Measurements from ENCODE around the gene SLC12A7. TPM values are rescaled to one million over a fixed set of nuclear protein-coding genes. Genes with fewer than 3 reads are reported as not detected.
"Not testable (repeated sequence)": the region's sequence is repeated elsewhere in the genome, so short reads cannot be mapped to it uniquely, and the experiment has no call there.

The SLC12A7 gene
- total and polyA plus RNA-seq, 11 donors = 66.3 to 159 (median 128) TPM

GRCh38 chr5:1159341-1159675 lies 47.4 kb upstream of the SLC12A7 start:
- no peak for ATAC-seq
- no peak for DNase-seq
- Histone ChIP-seq H3K9me3 (no peaks in the 10 kb centered on the region), H3K36me3 (no peaks in the 10 kb centered on the region), H3K4me1 (peaks cover 0 to 28% (median 5%) of the 10 kb centered on the region in 12 donors), H3K27ac (no peak overlapping the region), H3K27me3 (peaks cover 17 to 37% (median 24%) of the 10 kb centered on the region in 9 donors), H3K4me3 (no peak overlapping the region)
- TF ChIP-seq CTCF (IDR thresholded peaks at IDR 0.05) (no peak), POLR2A (IDR thresholded peaks at IDR 0.05) (no peak)
- 83 to 87% (median 84%) methylated on average over 11 of the region's 11 CpGs for WGBS, 4 donors
- intact Hi-C loops (cut with DNase I) = no loop called here

GRCh38 chr5:1158647-1159340 lies 46.9 kb upstream of the SLC12A7 start:
- Histone ChIP-seq H3K9me3 (no peaks in the 10 kb centered on the region), H3K4me1 (peaks cover 0 to 28% (median 5%) of the 10 kb centered on the region in 12 donors), H3K36me3 (no peaks in the 10 kb centered on the region), H3K27ac (no peak overlapping the region), H3K4me3 (no peak overlapping the region), H3K27me3 (peaks cover 17 to 37% (median 26%) of the 10 kb centered on the region in 9 donors)
- intact Hi-C loops (cut with DNase I) = no loop called here
- WGBS, 4 donors = 75 to 80% (median 79%) methylated on average over 20 of the region's 20 CpGs
- ATAC-seq (no peak), DNase-seq (no peak)
- no peak for TF ChIP-seq CTCF (IDR thresholded peaks at IDR 0.05)
- no peak for TF ChIP-seq POLR2A (IDR thresholded peaks at IDR 0.05)

GRCh38 chr5:1157461-1157986 lies 45.7 kb upstream of the SLC12A7 start:
- DNase-seq; ATAC-seq; H3K36me3 ChIP-seq; intact Hi-C loops (cut with DNase I); H3K27ac ChIP-seq; H3K9me3 ChIP-seq; H3K4me3 ChIP-seq: not testable (repeated sequence)
- WGBS, 4 donors = 74 to 86% (median 83%) methylated on average over 2 of the region's 2 CpGs
- Histone ChIP-seq H3K4me1 (peaks cover 0 to 28% (median 5%) of the 10 kb centered on the region in 12 donors), H3K27me3 (peaks cover 17 to 39% (median 26%) of the 10 kb centered on the region in 9 donors)

- H3K36me3 ChIP-seq = no peaks in the 10 kb centered on the region
- TF ChIP-seq POLR2A (IDR thresholded peaks at IDR 0.05) (no peak), CTCF (IDR thresholded peaks at IDR 0.05) (no peak)
- DNase-seq (no peak), ATAC-seq (no peak)
- H3K9me3 ChIP-seq = no peaks in the 10 kb centered on the region
- peaks cover 17 to 39% (median 26%) of the 10 kb centered on the region in 9 donors for H3K27me3 ChIP-seq
- peaks cover 0 to 22% (median 5%) of the 10 kb centered on the region in 12 donors for H3K4me1 ChIP-seq
- H3K4me3 ChIP-seq = no peak overlapping the region
- no peak overlapping the region for H3K27ac ChIP-seq
- intact Hi-C loops (cut with DNase I) = no loop called here
- WGBS, 4 donors = 90 to 97% (median 95%) methylated on average over 10 to 11 of the region's 11 CpGs
Measured at GRCh38 chr5:1156754-1157460, 45.0 kb upstream of the SLC12A7 start.

Data from heart left ventricle (tissue), 16 donors.